Fibroblast of lung (primary cell): ENCODE data around the gene SORT1. TPM values are rescaled to one million over a fixed set of nuclear protein-coding genes. Genes with fewer than 3 reads are reported as not detected.

Experiments
- DNase-seq, 2 donors: peaks; one replicate each; pipeline versions ENCODE4 v3.0.0 to v3.0.0-alpha.2; 2010; ENCODE audit warnings: low read depth in 2 of 2
- H2AFZ ChIP-seq: 2 replicates; pipeline ENCODE4 v1.5.1; 2012; ENCODE audit warnings: low read length, control low read depth, inconsistent platforms
- H3K27ac ChIP-seq: 2 replicates; pipeline ENCODE4 v1.5.1; 2011; ENCODE audit warnings: low read length, control low read depth; ENCODE audit not compliant: insufficient read depth
- H3K27me3 ChIP-seq: 2 replicates; pipeline ENCODE4 v1.5.1; 2011; ENCODE audit warnings: mild to moderate bottlenecking, low read length; ENCODE audit not compliant: control insufficient read depth, insufficient read depth
- H3K36me3 ChIP-seq: 2 replicates; pipeline ENCODE4 v1.5.1; 2011; ENCODE audit warnings: low read length; ENCODE audit not compliant: control insufficient read depth, insufficient read depth
- H3K4me1 ChIP-seq: 2 replicates; pipeline ENCODE4 v1.5.1; 2011; ENCODE audit warnings: low read length; ENCODE audit not compliant: control insufficient read depth, insufficient read depth; ENCODE audit errors: extremely low read depth
- H3K4me2 ChIP-seq: 2 replicates; pipeline ENCODE4 v1.5.1; 2011; ENCODE audit warnings: low read length, control low read depth; ENCODE audit not compliant: insufficient read depth; ENCODE audit errors: extremely low read depth
- H3K4me3 ChIP-seq, 4 experiments: fragments of 200-600 bp in 1 of 4; sonication (generic) in 1 of 4; replicated peaks in 1 of 4; 2 replicates each; pipeline ENCODE4 v1.5.1; 2011 to 2016; ENCODE audit warnings: low read length in 4 of 4, low read depth in 3 of 4, mild to moderate bottlenecking in 3 of 4, control low read depth in 2 of 4, inconsistent platforms in 1 of 4, mixed read lengths in 1 of 4; ENCODE audit not compliant: insufficient read depth in 1 of 4; ENCODE audit errors: control extremely low read depth in 1 of 4
- H3K79me2 ChIP-seq: 2 replicates; pipeline ENCODE4 v1.5.1; 2012; ENCODE audit warnings: mild to moderate bottlenecking, low read length, inconsistent platforms; ENCODE audit not compliant: control insufficient read depth, insufficient read depth
- H3K9ac ChIP-seq: 2 replicates; pipeline ENCODE4 v1.5.1; 2011; ENCODE audit warnings: mild to moderate bottlenecking, low read length, control low read depth; ENCODE audit not compliant: insufficient read depth
- H3K9me3 ChIP-seq: 2 replicates; pipeline ENCODE4 v1.5.1; 2012; ENCODE audit warnings: low read depth, low read length; ENCODE audit not compliant: control insufficient read depth, insufficient read depth
- H4K20me1 ChIP-seq: 2 replicates; pipeline ENCODE4 v1.5.1; 2011; ENCODE audit warnings: low read length; ENCODE audit not compliant: control insufficient read depth, insufficient read depth; ENCODE audit errors: extremely low read depth
- EZH2 ChIP-seq: IDR thresholded peaks from 2 replicates; pipeline ENCODE4 v1.5.1; 2012; ENCODE audit warnings: low read length, control low read depth, mild to moderate bottlenecking; ENCODE audit errors: missing control alignments
- polyA plus RNA-seq, 2 donors: library from polyadenylated mRNA; depleted of rRNA in 1 of 2; stranded (reverse) in 1 of 2; unstranded in 1 of 2; fragments of >200 nt; gene quantifications; 2 replicates each; pipeline ENCODE4 v1.2.1, GENCODE V29; 2011 to 2012; ENCODE audit warnings: missing spikeins in 1 of 2
- total RNA-seq: library from RNA; depleted of rRNA; stranded (reverse); fragments of >200 nt; gene quantifications from 2 replicates; pipeline ENCODE4 v1.2.1, GENCODE V29; 2014
- TF ChIP-seq, protein P1 (sequence below), 2 donors: IDR thresholded peaks in 1 of 2; conservative IDR thresholded peaks in 1 of 2; 1 replicate in 1 of 2; 2 replicates in 1 of 2; pipeline ENCODE4 v1.5.1; 2011 to 2012; ENCODE audit warnings: low read length in 2 of 2, control low read depth in 1 of 2, inconsistent platforms in 1 of 2, low read depth in 1 of 2, mild to moderate bottlenecking in 1 of 2

The SORT1 gene
- total and polyA plus RNA-seq, 2 donors (not counting 1 experiment from before 2014, with no cell fraction given): 27.5 to 37.5 TPM

GRCh38 chr1:109269981-109270622 lies 127.6 kb downstream of the SORT1 start:
- no peaks in the 10 kb centered on the region for H3K36me3 ChIP-seq
- H3K27ac ChIP-seq: no peak overlapping the region
- DNase-seq: no peak

DNA sequence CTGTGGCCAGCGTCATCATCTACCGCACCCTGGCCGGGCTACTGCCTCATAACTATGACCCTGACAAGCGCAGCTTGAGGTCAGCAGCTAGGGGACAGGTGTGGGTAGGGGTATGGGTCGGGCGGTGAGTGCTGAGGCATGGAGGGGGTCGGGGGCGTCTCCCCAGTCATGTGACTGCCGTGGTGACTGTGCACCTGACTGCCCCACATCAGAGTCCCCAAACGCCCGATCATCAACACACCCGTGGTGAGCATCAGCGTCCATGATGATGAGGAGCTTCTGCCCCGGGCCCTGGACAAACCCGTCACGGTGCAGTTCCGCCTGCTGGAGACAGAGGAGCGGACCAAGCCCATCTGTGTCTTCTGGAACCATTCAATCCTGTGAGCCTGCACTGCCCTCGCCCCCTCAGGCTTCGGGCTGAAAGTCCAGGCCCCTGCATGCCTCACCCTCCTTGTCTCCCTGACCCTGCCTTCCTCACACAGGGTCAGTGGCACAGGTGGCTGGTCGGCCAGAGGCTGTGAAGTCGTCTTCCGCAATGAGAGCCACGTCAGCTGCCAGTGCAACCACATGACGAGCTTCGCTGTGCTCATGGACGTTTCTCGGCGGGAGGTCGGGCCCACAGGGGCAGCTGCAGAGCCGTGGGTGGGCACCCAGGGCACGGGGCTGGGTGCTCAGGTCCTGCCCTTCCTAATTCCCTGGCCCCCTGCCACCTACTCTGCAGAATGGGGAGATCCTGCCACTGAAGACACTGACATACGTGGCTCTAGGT lies 128.3 kb downstream of the SORT1 start:
- H4K20me1 ChIP-seq: no peaks in the 10 kb centered on the region
- no peaks in the 10 kb centered on the region for H3K27me3 ChIP-seq
- no peak overlapping the region for H3K4me2 ChIP-seq
- TF ChIP-seq, protein P1, sequence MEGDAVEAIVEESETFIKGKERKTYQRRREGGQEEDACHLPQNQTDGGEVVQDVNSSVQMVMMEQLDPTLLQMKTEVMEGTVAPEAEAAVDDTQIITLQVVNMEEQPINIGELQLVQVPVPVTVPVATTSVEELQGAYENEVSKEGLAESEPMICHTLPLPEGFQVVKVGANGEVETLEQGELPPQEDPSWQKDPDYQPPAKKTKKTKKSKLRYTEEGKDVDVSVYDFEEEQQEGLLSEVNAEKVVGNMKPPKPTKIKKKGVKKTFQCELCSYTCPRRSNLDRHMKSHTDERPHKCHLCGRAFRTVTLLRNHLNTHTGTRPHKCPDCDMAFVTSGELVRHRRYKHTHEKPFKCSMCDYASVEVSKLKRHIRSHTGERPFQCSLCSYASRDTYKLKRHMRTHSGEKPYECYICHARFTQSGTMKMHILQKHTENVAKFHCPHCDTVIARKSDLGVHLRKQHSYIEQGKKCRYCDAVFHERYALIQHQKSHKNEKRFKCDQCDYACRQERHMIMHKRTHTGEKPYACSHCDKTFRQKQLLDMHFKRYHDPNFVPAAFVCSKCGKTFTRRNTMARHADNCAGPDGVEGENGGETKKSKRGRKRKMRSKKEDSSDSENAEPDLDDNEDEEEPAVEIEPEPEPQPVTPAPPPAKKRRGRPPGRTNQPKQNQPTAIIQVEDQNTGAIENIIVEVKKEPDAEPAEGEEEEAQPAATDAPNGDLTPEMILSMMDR (conservative IDR thresholded peaks at IDR 0.05 in 1 of 2, IDR thresholded peaks at IDR 0.05 in 1 of 2; ENCODE audit: low read depth in 1 of 2, low read length in 2 of 2): no peak
- TF ChIP-seq EZH2: no peak
- DNase-seq: no peak
- H3K9me3 ChIP-seq: no peaks in the 10 kb centered on the region
- H3K4me1 ChIP-seq: no peaks in the 10 kb centered on the region
- no peaks in the 10 kb centered on the region for H3K36me3 ChIP-seq
- H3K27ac ChIP-seq: no peak overlapping the region
- H2AFZ ChIP-seq: no peak overlapping the region
- H3K9ac ChIP-seq: no peak overlapping the region
- H3K4me3 ChIP-seq: no peak overlapping the region
- no peaks in the 10 kb centered on the region for H3K79me2 ChIP-seq

More at GRCh38 chr1:109269981-109270622, 127.6 kb downstream of the SORT1 start:
- Histone ChIP-seq H3K4me3 (no peak overlapping the region), H3K4me2 (no peak overlapping the region), H3K9ac (no peak overlapping the region), H3K79me2 (no peaks in the 10 kb centered on the region), H4K20me1 (no peaks in the 10 kb centered on the region), H2AFZ (no peak overlapping the region), H3K4me1 (peaks cover 3% of the 10 kb centered on the region), H3K27me3 (no peaks in the 10 kb centered on the region), H3K9me3 (no peaks in the 10 kb centered on the region)
- TF ChIP-seq EZH2: no peak
- TF ChIP-seq, protein P1 (conservative IDR thresholded peaks at IDR 0.05 in 1 of 2, IDR thresholded peaks at IDR 0.05 in 1 of 2; ENCODE audit: low read depth in 1 of 2, low read length in 2 of 2): no peak

DNA sequence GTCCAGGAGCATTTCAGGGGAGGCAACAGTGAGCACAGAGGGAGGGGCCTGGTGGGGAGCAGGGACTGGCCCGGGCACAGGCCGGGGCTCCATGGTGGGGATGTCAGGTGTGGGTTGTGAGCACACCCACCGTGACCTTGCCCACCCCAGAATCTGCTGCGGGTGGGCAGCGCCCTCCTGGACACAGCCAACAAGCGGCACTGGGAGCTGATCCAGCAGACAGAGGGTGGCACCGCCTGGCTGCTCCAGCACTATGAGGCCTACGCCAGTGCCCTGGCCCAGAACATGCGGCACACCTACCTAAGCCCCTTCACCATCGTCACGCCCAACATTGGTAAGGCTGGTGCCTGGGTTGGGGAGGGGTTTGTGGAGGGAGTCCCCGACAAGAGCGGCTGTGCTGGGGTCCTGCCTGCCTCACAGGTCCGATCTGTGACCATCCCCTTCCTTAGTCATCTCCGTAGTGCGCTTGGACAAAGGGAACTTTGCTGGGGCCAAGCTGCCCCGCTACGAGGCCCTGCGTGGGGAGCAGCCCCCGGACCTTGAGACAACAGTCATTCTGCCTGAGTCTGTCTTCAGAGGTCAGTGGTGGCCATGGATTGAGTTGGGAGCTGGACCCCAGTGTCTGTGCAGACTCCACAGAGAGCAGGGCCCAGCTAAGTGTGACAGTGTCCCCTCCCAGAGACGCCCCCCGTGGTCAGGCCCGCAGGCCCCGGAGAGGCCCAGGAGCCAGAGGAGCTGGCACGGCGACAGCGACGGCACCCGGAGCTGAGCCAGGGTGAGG lies 129.1 kb downstream of the SORT1 start:
- H3K27ac ChIP-seq: no peak overlapping the region
- H3K36me3 ChIP-seq: no peaks in the 10 kb centered on the region
- TF ChIP-seq EZH2: no peak
- TF ChIP-seq, protein P1 (conservative IDR thresholded peaks at IDR 0.05 in 1 of 2, IDR thresholded peaks at IDR 0.05 in 1 of 2; ENCODE audit: low read depth in 1 of 2, low read length in 2 of 2): no peak
- H4K20me1 ChIP-seq: no peaks in the 10 kb centered on the region
- H3K4me1 ChIP-seq: no peaks in the 10 kb centered on the region
- no peak overlapping the region for H2AFZ ChIP-seq
- H3K27me3 ChIP-seq: no peaks in the 10 kb centered on the region
- no peaks in the 10 kb centered on the region for H3K79me2 ChIP-seq
- DNase-seq: no peak
- H3K4me2 ChIP-seq: no peak overlapping the region
- H3K9me3 ChIP-seq: no peaks in the 10 kb centered on the region
- no peak overlapping the region for H3K4me3 ChIP-seq
- no peak overlapping the region for H3K9ac ChIP-seq
